Measurements from ENCODE around the gene FAM83D. TPM values are rescaled to one million over a fixed set of nuclear protein-coding genes. Genes with fewer than 3 reads are reported as not detected.

The FAM83D gene
- total and polyA plus RNA-seq, 2 donors (not counting 1 experiment from before 2014, with no cell fraction given), result 0.82 to 1.7 TPM

- intact Hi-C loops (cut with micrococcal nuclease), result loop anchor here (1.0 kb wide), 1 partner anchor 290 kb away; no protein-coding TSS in a partner anchor
- no peak overlapping the region for H3K4me3 Mint-ChIP-seq
- Histone ChIP-seq H3K4me3 (ENCODE audit: control extremely low read depth in 1 of 5, extremely low read depth in 1 of 5, insufficient read depth in 1 of 5, low read depth in 2 of 5, low read length in 4 of 5) (no peak overlapping the region), H3K4me2 (replicated peaks; ENCODE audit: low read depth, low read length, poor library complexity, severe bottlenecking) (no peak overlapping the region), H3K4me1 (ENCODE audit: control insufficient read depth in 2 of 2, insufficient read depth in 2 of 2, low read length in 2 of 2) (no peaks in the 10 kb centered on the region), H3K27me3 (replicated peaks in 1 of 4; ENCODE audit: control extremely low read depth in 1 of 4, control insufficient read depth in 3 of 4, insufficient read depth in 4 of 4, low read length in 3 of 4) (no peaks in the 10 kb centered on the region), H4K20me1 (ENCODE audit: control insufficient read depth, insufficient read depth, low read length, poor library complexity, severe bottlenecking) (no peaks in the 10 kb centered on the region), H3K9me3 (ENCODE audit: control extremely low read depth in 1 of 3, control insufficient read depth in 2 of 3, insufficient read depth in 1 of 3, low read length in 2 of 3) (no peaks in the 10 kb centered on the region), H3K36me3 (replicated peaks in 1 of 2; ENCODE audit: control extremely low read depth in 1 of 2, control insufficient read depth in 1 of 2, extremely low read depth in 1 of 2, insufficient read depth in 2 of 2, low read length in 1 of 2) (no peaks in the 10 kb centered on the region), H3K79me2 (ENCODE audit: control insufficient read depth, insufficient read depth, low read length) (peaks cover 65% of the 10 kb centered on the region), H3K27ac (ENCODE audit: low read length in 2 of 2) (no peak overlapping the region), H3K9ac (ENCODE audit: low read length) (no peak overlapping the region), H2AFZ (ENCODE audit: insufficient read depth, low read depth, low read length, poor library complexity, severe bottlenecking) (no peak overlapping the region)
- no peaks in the 10 kb centered on the region for H3K27me3 Mint-ChIP-seq
- WGBS (ENCODE audit: insufficient coverage), result 87% methylated on average over 3 of the region's 5 CpGs
- CTCF ChIA-PET, result interaction anchor here (1.0 to 1.3 kb wide), 3 partner anchors 27 to 301 kb away, joined by 3 to 4 read pairs (median 3); partner anchors contain the start of gene DHX35
- no peaks in the 10 kb centered on the region for H3K9me3 Mint-ChIP-seq (ENCODE audit: insufficient read depth)
- POLR2A ChIA-PET, result no interaction called here
- H3K27ac Mint-ChIP-seq, result no peak overlapping the region
- DNase-seq (no peak), ATAC-seq (ENCODE audit: low read depth) (no peak)
- H3K4me1 Mint-ChIP-seq, result no peaks in the 10 kb centered on the region
- no peak for TF ChIP-seq CTCF (IDR thresholded peaks at IDR 0.05)
- TF ChIP-seq EZH2 (IDR thresholded peaks at IDR 0.05; ENCODE audit: borderline replicate concordance, insufficient read depth, low read depth, low read length, poor library complexity, severe bottlenecking), result no peak
Observed at GRCh38 chr20:38935967-38936407, 9.8 kb downstream of the FAM83D start.

- peaks cover 0 to under 1% of the 10 kb centered on the region in 2 experiments for H3K36me3 ChIP-seq (replicated peaks in 1 of 2; ENCODE audit: control extremely low read depth in 1 of 2, control insufficient read depth in 1 of 2, extremely low read depth in 1 of 2, insufficient read depth in 2 of 2, low read length in 1 of 2)
- no peak for ATAC-seq (ENCODE audit: low read depth)
- 93% methylated on average over 5 of the region's 5 CpGs for WGBS (ENCODE audit: insufficient coverage)
Observed at GRCh38 chr20:38937000-38937399, 10.8 kb downstream of the FAM83D start.

More at GRCh38 chr20:38937000-38937399, 10.8 kb downstream of the FAM83D start:
- Histone ChIP-seq H3K9ac (ENCODE audit: low read length) (no peak overlapping the region), H3K27me3 (replicated peaks in 1 of 4; ENCODE audit: control extremely low read depth in 1 of 4, control insufficient read depth in 3 of 4, insufficient read depth in 4 of 4, low read length in 3 of 4) (no peaks in the 10 kb centered on the region), H3K27ac (ENCODE audit: low read length in 2 of 2) (no peak overlapping the region), H3K9me3 (ENCODE audit: control extremely low read depth in 1 of 3, control insufficient read depth in 2 of 3, insufficient read depth in 1 of 3, low read length in 2 of 3) (no peaks in the 10 kb centered on the region), H4K20me1 (ENCODE audit: control insufficient read depth, insufficient read depth, low read length, poor library complexity, severe bottlenecking) (no peaks in the 10 kb centered on the region), H3K4me1 (ENCODE audit: control insufficient read depth in 2 of 2, insufficient read depth in 2 of 2, low read length in 2 of 2) (no peaks in the 10 kb centered on the region), H3K4me3 (ENCODE audit: control extremely low read depth in 1 of 5, extremely low read depth in 1 of 5, insufficient read depth in 1 of 5, low read depth in 2 of 5, low read length in 4 of 5) (no peak overlapping the region), H2AFZ (ENCODE audit: insufficient read depth, low read depth, low read length, poor library complexity, severe bottlenecking) (no peak overlapping the region), H3K4me2 (replicated peaks; ENCODE audit: low read depth, low read length, poor library complexity, severe bottlenecking) (no peak overlapping the region), H3K79me2 (ENCODE audit: control insufficient read depth, insufficient read depth, low read length) (peaks cover 57% of the 10 kb centered on the region)
- H3K27ac Mint-ChIP-seq, result no peak overlapping the region
- no peak for TF ChIP-seq CTCF (IDR thresholded peaks at IDR 0.05)
- TF ChIP-seq EZH2 (IDR thresholded peaks at IDR 0.05; ENCODE audit: borderline replicate concordance, insufficient read depth, low read depth, low read length, poor library complexity, severe bottlenecking), result no peak
- no peaks in the 10 kb centered on the region for H3K4me1 Mint-ChIP-seq
- intact Hi-C loops (cut with micrococcal nuclease), result no loop called here
- ChIA-PET CTCF (interaction anchor here (1.0 to 1.3 kb wide), 3 partner anchors 26 to 302 kb away, joined by 3 to 4 read pairs (median 3); partner anchors contain the start of gene DHX35), POLR2A (no interaction called here)
- H3K9me3 Mint-ChIP-seq (ENCODE audit: insufficient read depth), result no peaks in the 10 kb centered on the region
- no peak for DNase-seq
- no peak overlapping the region for H3K4me3 Mint-ChIP-seq
- H3K27me3 Mint-ChIP-seq, result no peaks in the 10 kb centered on the region
